SK-N-SH treated with all-trans-retinoic acid at 6 μM for 48 hours (cell line): ENCODE results near the gene HK2.

ENCODE experiments used
- ESRRG ChIP-seq: fragments of 250-450 bp; sonication (Bioruptor Pico); IDR thresholded peaks from 2 replicates; pipeline ENCODE4 v1.6.1; 2021; ENCODE audit warnings: mild to moderate bottlenecking
- RARB ChIP-seq: fragments of 250-450 bp; sonication (Bioruptor Pico); IDR thresholded peaks from 2 replicates; pipeline ENCODE4 v1.8.0; 2021; ENCODE audit warnings: mild to moderate bottlenecking, moderate library complexity
- ZFP30 ChIP-seq: fragments of 450-650 bp; formaldehyde crosslinking; IDR thresholded peaks from 2 replicates; pipeline ENCODE4 v1.5.0; 2022; ENCODE audit warnings: mild to moderate bottlenecking, moderate library complexity
- ZNF565 ChIP-seq: fragments of 450-650 bp; formaldehyde crosslinking; conservative IDR thresholded peaks from 2 replicates; pipeline ENCODE4 v1.5.0; 2020; ENCODE audit warnings: low read depth, mild to moderate bottlenecking, moderate library complexity
- TF ChIP-seq, protein P1 (sequence below): fragments of 250-450 bp; sonication (Bioruptor Pico); IDR thresholded peaks from 2 replicates; pipeline ENCODE4 v1.8.0; 2020; ENCODE audit warnings: mild to moderate bottlenecking, moderate library complexity, borderline replicate concordance

GRCh38 chr2:74815941-74816340 lies 18.0 kb upstream of the HK2 start:
- TF ChIP-seq ESRRG (CRISPR knock-in tag) (no peak), ZNF565 (CRISPR knock-in tag) (no peak), RARB (CRISPR knock-in tag) (no peak), ZFP30 (no peak)
- TF ChIP-seq, protein P1, sequence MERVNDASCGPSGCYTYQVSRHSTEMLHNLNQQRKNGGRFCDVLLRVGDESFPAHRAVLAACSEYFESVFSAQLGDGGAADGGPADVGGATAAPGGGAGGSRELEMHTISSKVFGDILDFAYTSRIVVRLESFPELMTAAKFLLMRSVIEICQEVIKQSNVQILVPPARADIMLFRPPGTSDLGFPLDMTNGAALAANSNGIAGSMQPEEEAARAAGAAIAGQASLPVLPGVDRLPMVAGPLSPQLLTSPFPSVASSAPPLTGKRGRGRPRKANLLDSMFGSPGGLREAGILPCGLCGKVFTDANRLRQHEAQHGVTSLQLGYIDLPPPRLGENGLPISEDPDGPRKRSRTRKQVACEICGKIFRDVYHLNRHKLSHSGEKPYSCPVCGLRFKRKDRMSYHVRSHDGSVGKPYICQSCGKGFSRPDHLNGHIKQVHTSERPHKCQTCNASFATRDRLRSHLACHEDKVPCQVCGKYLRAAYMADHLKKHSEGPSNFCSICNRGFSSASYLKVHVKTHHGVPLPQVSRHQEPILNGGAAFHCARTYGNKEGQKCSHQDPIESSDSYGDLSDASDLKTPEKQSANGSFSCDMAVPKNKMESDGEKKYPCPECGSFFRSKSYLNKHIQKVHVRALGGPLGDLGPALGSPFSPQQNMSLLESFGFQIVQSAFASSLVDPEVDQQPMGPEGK (CRISPR knock-in tag): no peak
